ENCODE results near the gene CPNE9. TPM values are rescaled to one million over a fixed set of nuclear protein-coding genes. Genes with fewer than 3 reads are reported as not detected.

CPNE9 gene
- total and polyA plus RNA-seq, 2 of the 8 experiments (the other 6 are each of a cell fraction or from before 2014, with no cell fraction given): 4.8 to 6.0 TPM

GRCh38 chr3:9701711-9702110, 1.9 kb upstream of the CPNE9 start:
- Histone ChIP-seq H4K20me1 (replicated peaks in 1 of 2; ENCODE audit: control insufficient read depth in 1 of 2, insufficient read depth in 2 of 2, low read length in 2 of 2) (peaks cover 0 to 6% of the 10 kb centered on the region in 2 experiments), H3K9me3 (ENCODE audit: insufficient read depth in 2 of 2, low read depth in 1 of 2, low read length in 1 of 2) (no peaks in the 10 kb centered on the region), H2BK15ac (ENCODE audit: low read length) (no peak overlapping the region), H3K27me3 (replicated peaks in 1 of 4; ENCODE audit: control insufficient read depth in 3 of 4, extremely low read depth in 1 of 4, insufficient read depth in 3 of 4, low read length in 3 of 4) (peaks cover 0 to 21% (median 11%) of the 10 kb centered on the region in 4 experiments; a peak in 5 of 7 replicates), H4K5ac (ENCODE audit: insufficient read length, low read depth, low read length) (no peak overlapping the region), H3K4me1 (replicated peaks in 1 of 4; ENCODE audit: control insufficient read depth in 3 of 4, insufficient read depth in 4 of 4, low read length in 3 of 4) (peaks cover 0 to 9% (median 5%) of the 10 kb centered on the region in 4 experiments; a peak in 5 of 7 replicates), H3K23ac (ENCODE audit: insufficient read length) (no peak overlapping the region), H2AFZ (ENCODE audit: low read length) (no peak overlapping the region), H3K56ac (replicated peaks; ENCODE audit: insufficient read length, low read depth, low read length) (no peak overlapping the region), H2BK120ac (replicated peaks; ENCODE audit: low read depth, low read length) (no peak overlapping the region), H2BK5ac (ENCODE audit: low read depth, low read length) (no peak overlapping the region), H2AK5ac (ENCODE audit: low read depth, low read length) (no peak overlapping the region), H3K79me1 (ENCODE audit: low read depth, low read length) (no peaks in the 10 kb centered on the region), H3K27ac (ENCODE audit: low read depth, low read length) (no peak overlapping the region), H3K14ac (ENCODE audit: insufficient read length) (no peak overlapping the region), H3K18ac (ENCODE audit: extremely low read depth, low read length) (no peak overlapping the region), H2BK20ac (ENCODE audit: low read length) (no peak overlapping the region), H3K9ac (replicated peaks in 1 of 4; ENCODE audit: extremely low read depth in 1 of 4, low read depth in 3 of 4, low read length in 3 of 4) (no peak overlapping the region), H3K4me3 (ENCODE audit: extremely low read depth in 1 of 4, insufficient read depth in 2 of 4, low read depth in 3 of 4, low read length in 4 of 4) (no peak overlapping the region), H4K8ac (ENCODE audit: extremely low read depth, insufficient read depth, low read length) (no peak overlapping the region), H2BK12ac (ENCODE audit: low read depth, low read length) (no peak overlapping the region), H3K36me3 (ENCODE audit: control insufficient read depth in 2 of 4, insufficient read depth in 4 of 4, low read length in 3 of 4) (no peaks in the 10 kb centered on the region; a peak in 2 of 8 replicates), H3K79me2 (ENCODE audit: control insufficient read depth in 1 of 2, insufficient read depth in 2 of 2, low read length in 2 of 2) (no peaks in the 10 kb centered on the region), H4K91ac (replicated peaks; ENCODE audit: insufficient read length, low read length) (no peak overlapping the region), H3K23me2 (ENCODE audit: low read depth, low read length) (peaks cover 15% of the 10 kb centered on the region; the same call in 1 of the 2 replicates), H3K4ac (replicated peaks; ENCODE audit: insufficient read length, low read depth, low read length) (no peak overlapping the region), H3K4me2 (ENCODE audit: insufficient read depth in 1 of 2, low read depth in 2 of 2, low read length in 2 of 2) (no peak overlapping the region)
- POLR2A ChIA-PET (ENCODE audit: partially characterized antibody): interaction anchor here (0.6 to 1.3 kb wide), 4 partner anchors 10 to 36 kb away, joined by 3 read pairs; no protein-coding TSS in a partner anchor
- DNase-seq (ENCODE audit: low read depth in 1 of 2, low spot score in 2 of 2) (no peak), FAIRE-seq (no peak)
- 98% methylated on average over 10 of the region's 10 CpGs; no CpG with 5 or more reads in 1 of the 2 experiments for WGBS, 2 experiments (ENCODE audit: extremely low coverage in 1 of 2, insufficient coverage in 1 of 2, insufficient read length in 1 of 2, insufficient replicate concordance in 2 of 2, low coverage in 1 of 2, low lambda C conversion rate in 2 of 2, missing lambda C conversion rate in 1 of 2)
- CTCF ChIA-PET (ENCODE audit: partially characterized antibody): interaction anchor here (1.7 to 7.7 kb wide), 2 partner anchors 11 to 25 kb away, joined by 5 to 43 read pairs; no protein-coding TSS in a partner anchor
- no peak for TF ChIP-seq ASH2L (IDR thresholded peaks at IDR 0.05; ENCODE audit: low read length)
